ENCODE data around the gene PTOV1. TPM values are rescaled to one million over a fixed set of nuclear protein-coding genes. Genes with fewer than 3 reads are reported as not detected.
A peak's percentile ranks its signal among the peaks of the same experiment; 100 is the strongest.

The PTOV1 gene
- polyA plus RNA-seq, 1 experiment, result 37.6 TPM

- CTCF ChIA-PET, result interaction anchor here (1.1 kb wide), 1 partner anchor 9 kb away, joined by 3 read pairs; no protein-coding TSS in a partner anchor
- H3K9me3 ChIP-seq (ENCODE audit: control insufficient read depth, insufficient read depth, low read length), result no peaks in the 10 kb centered on the region; the same call in 1 of the 2 replicates
- peak overlapping the region; percentile 47 for H3K27ac ChIP-seq (ENCODE audit: low read depth, low read length)
These were observed 8.8 kb downstream of the PTOV1 start for GRCh38 chr19:49859682-49860335.

DNA sequence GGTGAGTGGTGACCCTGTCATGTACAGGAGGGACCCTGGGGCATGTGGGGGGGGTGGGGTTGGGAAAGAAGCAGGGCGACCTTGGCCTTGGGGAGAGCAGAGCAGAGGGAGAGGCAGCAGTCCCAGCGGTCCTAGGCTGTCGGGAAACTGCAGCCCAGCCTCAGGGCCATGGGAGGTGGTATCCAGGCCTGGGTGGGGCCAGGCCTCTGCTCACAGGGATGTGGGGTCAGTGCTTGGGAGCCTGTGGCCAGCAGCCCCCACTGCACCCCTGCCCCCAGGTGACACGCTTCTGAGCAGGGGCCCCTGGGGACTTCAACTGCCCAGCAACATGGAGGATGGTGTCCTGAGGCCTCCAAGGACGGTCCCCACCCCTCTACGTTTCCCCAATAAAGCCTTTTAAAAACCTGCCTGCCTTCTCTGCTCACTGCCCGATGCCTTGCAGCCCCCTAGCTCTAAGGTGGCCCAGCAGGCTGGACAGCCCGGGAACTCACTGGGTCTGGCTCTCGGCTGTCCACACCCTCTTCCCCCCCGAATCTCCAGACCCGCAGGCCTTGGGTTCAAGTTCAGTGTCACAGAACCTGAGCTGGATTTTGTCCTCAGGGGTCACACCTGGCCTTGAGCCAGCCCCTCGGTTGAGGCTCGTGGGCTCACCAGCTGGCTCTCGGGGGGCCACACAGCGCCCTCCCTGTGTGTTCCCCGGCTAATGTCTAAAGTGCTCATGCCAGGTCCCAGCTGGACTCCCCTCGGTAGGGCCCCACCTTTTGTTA is 9.6 kb downstream of the PTOV1 start:
- ChIA-PET CTCF (no interaction called here), POLR2A (interaction anchor here (1.1 to 1.2 kb wide), 2 partner anchors 9 to 51 kb away, joined by 3 read pairs; no protein-coding TSS in a partner anchor)
- H3K27ac ChIP-seq (ENCODE audit: low read depth, low read length), result no peak overlapping the region
- DNase-seq (ENCODE audit: low read depth, low spot score), result no peak
- H3K4me3 ChIP-seq (ENCODE audit: low read depth, low read length), result no peak overlapping the region
- H3K27me3 ChIP-seq (ENCODE audit: control insufficient read depth, insufficient read depth, low read length), result no peaks in the 10 kb centered on the region
- H3K9me3 ChIP-seq (ENCODE audit: control insufficient read depth, insufficient read depth, low read length), result no peaks in the 10 kb centered on the region; the same call in 1 of the 2 replicates
- no peak for TF ChIP-seq CTCF (IDR thresholded peaks at IDR 0.05; ENCODE audit: low read depth, low read length)

More at GRCh38 chr19:49859682-49860335, 8.8 kb downstream of the PTOV1 start:
- Histone ChIP-seq H3K27me3 (ENCODE audit: control insufficient read depth, insufficient read depth, low read length) (no peaks in the 10 kb centered on the region), H3K4me3 (ENCODE audit: low read depth, low read length) (no peak overlapping the region)
- no peak for DNase-seq (ENCODE audit: low read depth, low spot score)
- POLR2A ChIA-PET, result interaction anchor here (1.1 to 1.3 kb wide), 2 partner anchors 9 to 10 kb away, joined by 3 to 4 read pairs; no protein-coding TSS in a partner anchor
- TF ChIP-seq CTCF (IDR thresholded peaks at IDR 0.05; ENCODE audit: low read depth, low read length), result no peak

DNA sequence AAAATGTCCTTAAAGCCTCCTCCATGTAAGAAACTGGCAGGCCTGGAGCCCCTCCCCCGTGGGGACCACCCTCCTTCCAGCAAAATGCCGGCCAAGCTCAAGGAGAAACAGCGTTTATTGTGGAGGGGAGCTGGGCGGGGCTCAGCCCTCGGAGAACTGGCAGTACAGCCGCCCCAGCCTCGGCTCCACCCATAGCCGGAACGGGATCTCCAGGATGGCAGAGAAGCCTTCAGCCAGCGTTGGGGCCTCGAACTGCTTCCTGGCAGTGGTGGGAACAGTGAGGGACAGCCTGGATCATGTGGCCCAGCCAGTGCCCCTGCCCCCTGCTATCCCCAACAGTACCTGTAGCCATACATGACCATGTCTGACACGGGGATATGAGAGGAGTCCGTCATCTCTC is 10.1 kb downstream of the PTOV1 start:
- no peak overlapping the region for H3K27ac ChIP-seq (ENCODE audit: low read depth, low read length)
- no peak for TF ChIP-seq CTCF (IDR thresholded peaks at IDR 0.05; ENCODE audit: low read depth, low read length)
- DNase-seq (ENCODE audit: low read depth, low spot score), result no peak
- no peak overlapping the region for H3K4me3 ChIP-seq (ENCODE audit: low read depth, low read length)
- CTCF ChIA-PET, result no interaction called here
- H3K27me3 ChIP-seq (ENCODE audit: control insufficient read depth, insufficient read depth, low read length), result no peaks in the 10 kb centered on the region
- POLR2A ChIA-PET, result interaction anchor here (1.1 to 1.2 kb wide), 2 partner anchors 8 to 51 kb away, joined by 3 read pairs; no protein-coding TSS in a partner anchor
- H3K9me3 ChIP-seq (ENCODE audit: control insufficient read depth, insufficient read depth, low read length), result no peaks in the 10 kb centered on the region; the same call in 1 of the 2 replicates

GRCh38 chr19:49861541-49862378 is 10.8 kb downstream of the PTOV1 start:
- TF ChIP-seq CTCF (IDR thresholded peaks at IDR 0.05; ENCODE audit: low read depth, low read length), result no peak
- Histone ChIP-seq H3K27ac (ENCODE audit: low read depth, low read length) (no peak overlapping the region), H3K9me3 (ENCODE audit: control insufficient read depth, insufficient read depth, low read length) (no peaks in the 10 kb centered on the region; the same call in 1 of the 2 replicates), H3K4me3 (ENCODE audit: low read depth, low read length) (no peak overlapping the region), H3K27me3 (ENCODE audit: control insufficient read depth, insufficient read depth, low read length) (no peaks in the 10 kb centered on the region)
- CTCF ChIA-PET, result no interaction called here
- no peak for DNase-seq (ENCODE audit: low read depth, low spot score)
- POLR2A ChIA-PET, result interaction anchor here (1.2 kb wide), 1 partner anchor 52 kb away, joined by 3 read pairs; no protein-coding TSS in a partner anchor

All from AG04450 (cell line).